EL (cell line): ENCODE data around the gene IRAK1.

Source experiments
- DNase-seq: peaks from one replicate; pipeline ENCODE4 v3.0.0-alpha.2; 2016

Gene IRAK1

GRCh38 chrX:154019633-154020528, at the start of gene IRAK1:
Gene IRAK1, minus strand, starts transcription at chrX:154019902. Its CDS starts 90 bp downstream, at chrX:154019812.
- DNase-seq: peak; percentile 61

DNA sequence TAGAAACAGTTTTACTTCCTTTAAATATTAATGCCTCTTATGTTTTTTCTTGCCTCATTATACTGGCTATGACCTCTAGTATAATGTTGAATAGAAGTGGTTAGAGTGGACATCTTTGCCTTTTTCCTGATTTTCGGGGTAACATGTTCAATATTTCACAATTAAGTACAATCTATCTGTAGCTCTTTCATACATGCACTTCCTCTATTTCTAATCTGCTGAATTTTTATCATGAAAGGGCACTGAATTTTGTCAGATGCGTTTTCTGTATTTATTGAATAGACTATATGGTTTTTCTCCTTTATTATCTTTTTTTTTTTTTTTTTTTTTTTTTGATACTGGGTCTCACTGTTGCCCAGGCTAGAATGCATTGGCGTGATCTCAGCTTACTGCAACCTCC, 48.9 kb upstream of the IRAK1 start:
- no peak for DNase-seq

DNA sequence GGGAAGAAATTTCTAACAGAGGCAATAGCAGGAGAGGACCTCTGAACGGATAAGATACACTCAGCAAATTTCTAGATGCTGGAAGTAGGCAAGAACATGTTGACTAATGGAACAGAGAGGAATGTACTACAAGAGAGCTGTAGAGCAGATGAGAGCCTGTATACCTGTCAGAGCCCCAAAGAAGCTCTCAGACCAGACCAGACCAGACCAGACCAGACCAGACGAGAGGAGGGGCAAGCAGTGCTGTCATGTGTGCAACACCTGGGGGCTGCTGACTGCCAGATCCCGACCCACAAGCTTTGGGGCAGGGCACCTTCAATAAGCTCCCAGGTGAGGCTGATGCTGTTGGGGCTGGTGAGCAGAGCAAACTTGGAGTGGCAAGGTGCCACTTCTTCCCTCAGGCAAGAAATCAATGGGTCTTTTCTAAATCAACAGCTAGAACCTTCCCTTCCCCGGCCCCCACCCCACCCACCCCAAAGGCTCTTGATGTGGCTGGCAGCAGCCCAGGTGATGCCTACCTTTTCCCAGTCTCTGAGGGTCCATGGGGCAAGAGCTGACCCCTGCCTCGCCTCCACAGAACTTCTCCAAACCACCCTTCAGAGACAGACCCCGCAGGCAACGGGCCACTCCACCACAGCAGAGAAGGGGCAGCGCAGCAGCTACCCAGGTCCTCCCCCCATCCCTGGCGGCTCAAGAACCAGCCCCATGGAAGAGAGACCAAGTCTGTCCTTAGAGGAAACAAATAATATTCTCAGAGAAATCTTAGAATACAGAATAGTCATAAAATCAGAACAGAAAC, 45.1 kb upstream of the IRAK1 start:
- no peak for DNase-seq

DNA sequence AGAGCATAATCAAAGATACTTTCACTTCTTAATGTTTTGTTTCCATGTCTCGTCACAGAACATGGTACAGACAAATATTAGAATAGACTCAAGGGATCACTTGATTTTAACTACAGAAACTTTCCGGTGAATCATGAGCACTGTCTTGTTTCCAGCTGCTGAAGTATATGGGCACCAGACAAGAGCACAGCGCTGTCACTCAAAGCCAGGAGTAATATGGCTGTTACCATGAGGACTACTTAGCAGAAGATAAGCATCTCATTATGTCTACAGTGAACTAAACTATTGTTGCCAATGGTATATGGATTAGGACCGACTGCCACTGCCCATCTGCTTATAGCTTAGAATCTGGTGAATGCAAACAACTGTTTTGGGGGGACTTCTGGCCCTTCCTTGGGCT, 43.5 kb upstream of the IRAK1 start:
- DNase-seq: no peak

DNA sequence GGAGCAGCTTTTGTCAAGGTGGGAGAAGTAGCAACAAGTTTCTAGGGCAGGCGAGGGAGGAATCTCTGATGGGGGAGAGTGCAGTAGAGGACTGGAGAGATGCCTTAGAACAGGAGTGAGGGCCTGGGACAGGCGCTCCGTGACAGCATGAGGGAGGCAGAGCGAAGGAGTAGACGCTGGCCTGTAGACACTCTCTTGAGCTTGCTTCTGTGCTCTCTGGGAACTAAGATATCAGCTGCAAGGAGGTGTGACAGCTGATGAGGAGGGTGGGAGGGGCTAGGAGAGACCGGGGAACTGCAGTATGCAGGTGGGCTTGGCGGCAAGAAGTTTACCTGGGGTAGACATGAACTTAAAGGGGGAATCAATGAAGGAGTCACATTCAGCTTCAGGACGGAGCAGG, 42.1 kb upstream of the IRAK1 start:
- DNase-seq: no peak

DNA sequence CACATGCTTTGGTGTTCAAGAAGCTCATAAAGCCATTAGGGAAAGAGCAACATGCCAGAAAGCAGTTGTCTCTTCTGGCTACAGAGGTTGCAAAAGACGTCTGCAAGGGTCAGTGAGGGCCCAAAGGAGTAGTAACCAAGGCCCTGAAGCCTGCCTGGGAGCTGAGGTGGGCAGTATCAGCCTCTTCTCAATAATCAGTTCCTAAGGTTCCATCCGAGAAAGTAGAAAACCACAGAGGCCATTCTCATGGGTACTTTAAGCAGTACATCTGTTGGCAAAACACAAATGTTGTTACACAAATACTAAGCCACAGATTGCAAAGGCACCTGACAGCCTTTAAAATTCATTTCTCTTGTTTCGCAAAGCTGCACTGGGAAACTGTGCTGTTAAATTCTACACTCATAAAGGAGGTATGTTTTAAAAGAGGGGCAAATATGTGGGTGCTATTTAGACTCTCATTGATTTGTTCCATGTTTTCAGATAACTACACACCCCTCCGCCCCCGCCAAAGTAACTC, 40.1 kb upstream of the IRAK1 start:
- DNase-seq: no peak

DNA sequence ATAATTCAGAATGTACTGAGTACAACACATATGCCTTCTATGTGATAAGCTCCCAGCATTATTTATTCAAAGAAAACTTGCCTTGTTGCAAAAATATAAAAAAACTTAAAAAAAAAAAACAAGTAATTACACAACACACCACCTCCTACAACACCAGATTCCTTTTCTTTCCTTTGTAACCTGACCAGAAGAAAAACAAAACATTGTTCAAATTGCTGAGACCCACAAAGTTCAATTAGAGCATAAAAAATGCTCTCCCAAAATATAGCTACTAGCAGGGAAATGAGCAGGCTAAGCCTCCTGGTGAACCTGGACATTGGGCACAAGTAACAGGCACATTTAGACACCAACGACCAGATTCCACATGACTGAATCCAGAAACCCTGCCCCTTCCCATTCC, 39.5 kb upstream of the IRAK1 start:
- DNase-seq: no peak

GRCh38 chrX:154058214-154058997, 38.7 kb upstream of the IRAK1 start:
- no peak for DNase-seq

GRCh38 chrX:154057791-154058190, 38.1 kb upstream of the IRAK1 start:
- DNase-seq: no peak

DNA sequence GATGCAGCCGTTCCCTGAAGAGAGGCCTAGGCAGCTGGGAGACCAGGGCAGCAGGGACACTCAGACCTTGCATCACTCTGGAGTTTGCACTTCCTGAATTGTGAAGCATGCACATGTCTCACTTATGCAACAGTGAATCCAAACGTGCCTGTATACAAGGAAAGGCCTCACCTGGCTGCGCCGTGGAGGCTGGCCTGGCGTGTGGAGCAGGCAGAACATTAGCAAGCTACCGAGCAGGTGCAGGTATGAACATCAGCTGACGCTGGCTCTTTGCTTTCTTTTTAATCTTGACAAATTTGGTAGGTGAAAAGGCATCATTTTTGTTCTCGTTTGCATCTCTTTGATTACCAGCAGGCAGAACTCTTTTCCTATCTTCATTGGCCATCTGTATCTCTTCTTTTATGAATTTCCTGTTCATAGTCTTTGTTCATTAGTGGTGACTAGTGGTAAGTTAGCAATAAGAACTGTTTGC, 37.1 kb upstream of the IRAK1 start:
- no peak for DNase-seq

GRCh38 chrX:154051201-154051810, 31.6 kb upstream of the IRAK1 start:
- peak; percentile 54 for DNase-seq

- DNase-seq: no peak
These were observed 30.4 kb upstream of the IRAK1 start for GRCh38 chrX:154050113-154050495.

- no peak for DNase-seq
These were observed 29.8 kb upstream of the IRAK1 start for GRCh38 chrX:154049209-154050112.

DNA sequence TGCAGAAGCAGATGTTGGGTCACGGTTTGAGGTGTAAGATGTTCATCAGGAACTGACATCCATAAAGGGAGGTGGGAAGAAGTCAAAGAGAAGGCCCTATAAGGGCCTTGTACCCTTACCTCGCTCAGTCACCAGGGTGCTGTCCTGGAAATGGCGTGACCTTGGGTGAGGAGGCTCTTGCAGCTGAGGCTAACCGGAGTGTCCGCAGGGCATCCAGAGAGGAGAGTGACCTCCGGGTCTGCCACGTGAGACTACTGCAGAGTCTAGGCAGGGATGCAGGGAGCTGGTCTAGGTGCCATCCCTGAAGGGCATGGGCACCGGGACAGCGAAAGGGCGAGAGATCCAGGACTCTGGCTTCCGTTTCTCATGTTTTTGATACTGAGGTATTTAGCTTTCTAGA, 28.7 kb upstream of the IRAK1 start:
- no peak for DNase-seq

- DNase-seq: no peak
These were observed 27.4 kb upstream of the IRAK1 start for GRCh38 chrX:154046940-154047610.

- DNase-seq: peak; percentile 50
These were observed 26.5 kb upstream of the IRAK1 start for GRCh38 chrX:154046031-154046781.

DNA sequence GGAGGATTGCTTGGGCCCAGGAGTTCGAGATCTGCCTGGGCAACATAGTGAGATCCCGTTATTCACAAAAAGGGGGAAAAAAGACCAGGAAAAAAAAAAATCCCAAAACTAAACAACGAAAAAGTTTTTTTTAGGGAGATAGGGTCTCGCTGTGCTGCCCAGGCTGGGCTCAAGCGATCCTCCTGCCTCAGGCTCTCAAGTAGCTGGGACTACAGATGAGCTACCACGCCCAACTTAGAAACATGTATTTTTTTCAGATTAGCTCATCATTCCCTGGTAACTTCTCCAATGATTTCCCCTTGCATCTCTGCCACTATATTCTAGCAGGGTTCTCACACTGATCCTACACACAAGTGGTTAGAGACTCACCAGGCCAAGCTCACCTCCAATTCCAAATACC, 24.4 kb upstream of the IRAK1 start:
- peak; percentile 16 for DNase-seq

GRCh38 chrX:154043003-154043763, 23.5 kb upstream of the IRAK1 start:
- DNase-seq: peak; percentile 66

DNA sequence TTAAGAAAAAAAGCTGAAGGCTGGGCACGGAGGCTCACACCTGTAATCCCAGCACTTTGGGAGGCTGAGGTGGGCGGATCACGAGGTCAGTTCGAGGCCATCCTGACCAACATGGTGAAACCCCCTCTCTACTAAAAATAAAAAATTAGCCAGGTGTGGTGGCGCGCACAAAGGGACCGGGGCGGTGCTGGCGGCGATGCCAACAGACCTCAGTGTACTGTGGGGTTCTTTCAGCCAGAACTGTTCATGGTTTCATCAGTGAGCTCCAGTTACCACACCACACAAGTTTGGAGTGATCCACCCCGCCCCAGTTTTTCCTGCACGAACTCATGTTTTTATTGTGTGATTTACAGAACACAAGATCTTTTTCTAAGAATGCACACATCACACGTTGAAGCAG, 21.2 kb upstream of the IRAK1 start:
- DNase-seq: no peak
